ENCODE data around the gene TRPM6.

DNA sequence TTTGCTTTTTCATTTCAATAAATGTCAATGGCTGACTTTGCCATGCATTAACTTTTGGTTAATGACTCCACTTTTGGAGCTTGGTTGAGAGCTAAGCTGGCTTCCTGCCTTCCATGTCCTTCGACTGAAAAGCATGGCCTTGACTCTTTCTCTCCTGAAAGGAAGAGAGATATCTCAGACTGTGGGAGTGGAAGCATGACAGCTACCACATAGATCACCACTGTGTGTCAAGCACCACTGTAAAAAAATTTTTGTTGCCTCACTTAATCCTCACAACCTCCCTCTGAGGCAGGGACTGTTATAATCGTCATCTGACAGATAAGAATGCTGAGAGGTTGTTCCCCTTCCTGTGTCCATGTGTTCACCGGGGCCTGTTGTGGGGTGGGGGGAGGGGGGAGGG, 205.8 kb downstream of the TRPM6 start:
- TF ChIP-seq, protein P1, sequence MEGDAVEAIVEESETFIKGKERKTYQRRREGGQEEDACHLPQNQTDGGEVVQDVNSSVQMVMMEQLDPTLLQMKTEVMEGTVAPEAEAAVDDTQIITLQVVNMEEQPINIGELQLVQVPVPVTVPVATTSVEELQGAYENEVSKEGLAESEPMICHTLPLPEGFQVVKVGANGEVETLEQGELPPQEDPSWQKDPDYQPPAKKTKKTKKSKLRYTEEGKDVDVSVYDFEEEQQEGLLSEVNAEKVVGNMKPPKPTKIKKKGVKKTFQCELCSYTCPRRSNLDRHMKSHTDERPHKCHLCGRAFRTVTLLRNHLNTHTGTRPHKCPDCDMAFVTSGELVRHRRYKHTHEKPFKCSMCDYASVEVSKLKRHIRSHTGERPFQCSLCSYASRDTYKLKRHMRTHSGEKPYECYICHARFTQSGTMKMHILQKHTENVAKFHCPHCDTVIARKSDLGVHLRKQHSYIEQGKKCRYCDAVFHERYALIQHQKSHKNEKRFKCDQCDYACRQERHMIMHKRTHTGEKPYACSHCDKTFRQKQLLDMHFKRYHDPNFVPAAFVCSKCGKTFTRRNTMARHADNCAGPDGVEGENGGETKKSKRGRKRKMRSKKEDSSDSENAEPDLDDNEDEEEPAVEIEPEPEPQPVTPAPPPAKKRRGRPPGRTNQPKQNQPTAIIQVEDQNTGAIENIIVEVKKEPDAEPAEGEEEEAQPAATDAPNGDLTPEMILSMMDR (IDR thresholded peaks at IDR 0.05 in 8 of 11, conservative IDR thresholded peaks at IDR 0.05 in 3 of 11) = no peak
- no peak for TF ChIP-seq POLR2AphosphoS5 (IDR thresholded peaks at IDR 0.05)
- no peak for TF ChIP-seq POLR2A (IDR thresholded peaks at IDR 0.05)

Measured in spleen (tissue), 7 donors.